Activated naive CD4-positive, alpha-beta T cell treated with Interleukin-2 at 50 U/mL for 16 hours (primary cell): ENCODE measurements around the gene ZNF112.
"Not testable (repeated sequence)": the region's sequence is repeated elsewhere in the genome, so short reads cannot be mapped to it uniquely, and the experiment has no call there.

Experiments
- DNase-seq: peaks from one replicate; pipeline ENCODE4 v3.0.0-alpha.2; 2020

ZNF112 gene

DNA sequence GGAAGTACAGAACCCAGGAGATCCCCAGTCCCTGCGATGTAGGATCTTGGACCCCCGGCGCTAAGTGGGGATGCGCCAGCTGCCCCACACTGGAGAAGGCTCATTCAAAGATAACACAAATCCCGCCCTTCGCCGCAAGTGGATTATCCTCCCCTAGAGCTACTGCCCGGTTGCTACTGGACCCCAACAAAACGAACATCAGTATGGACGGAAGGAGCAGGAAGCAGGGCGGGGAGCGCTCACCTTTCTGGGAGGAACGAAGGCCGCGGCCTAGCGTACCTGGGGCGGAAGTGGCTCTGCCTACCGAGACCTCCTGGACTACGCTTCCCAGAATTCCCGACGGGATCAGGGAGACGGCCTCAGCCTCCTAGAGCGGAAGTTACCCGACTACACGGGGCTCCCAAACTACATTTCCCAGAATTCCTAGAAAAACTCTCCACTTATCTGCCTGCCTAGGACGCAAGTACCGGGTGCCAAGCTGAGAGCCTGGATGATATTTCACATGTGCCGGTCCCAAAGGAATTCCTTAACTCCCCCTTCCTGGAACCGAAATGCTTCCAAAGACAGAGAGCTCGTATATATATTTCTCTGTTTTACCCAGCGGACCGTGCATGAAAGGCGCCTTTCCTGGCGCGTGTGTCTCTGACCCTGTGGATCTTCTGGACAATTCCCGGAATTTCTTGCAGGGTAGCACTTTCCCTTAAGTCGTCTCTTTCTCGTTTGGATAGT lies at the start of gene ZNF112:
ZNF112 (minus strand) TSS at position 298 of the 729 bp plus-strand sequence. CDS start 16,141 bp downstream, outside the sequence.
- DNase-seq = no peak

DNA sequence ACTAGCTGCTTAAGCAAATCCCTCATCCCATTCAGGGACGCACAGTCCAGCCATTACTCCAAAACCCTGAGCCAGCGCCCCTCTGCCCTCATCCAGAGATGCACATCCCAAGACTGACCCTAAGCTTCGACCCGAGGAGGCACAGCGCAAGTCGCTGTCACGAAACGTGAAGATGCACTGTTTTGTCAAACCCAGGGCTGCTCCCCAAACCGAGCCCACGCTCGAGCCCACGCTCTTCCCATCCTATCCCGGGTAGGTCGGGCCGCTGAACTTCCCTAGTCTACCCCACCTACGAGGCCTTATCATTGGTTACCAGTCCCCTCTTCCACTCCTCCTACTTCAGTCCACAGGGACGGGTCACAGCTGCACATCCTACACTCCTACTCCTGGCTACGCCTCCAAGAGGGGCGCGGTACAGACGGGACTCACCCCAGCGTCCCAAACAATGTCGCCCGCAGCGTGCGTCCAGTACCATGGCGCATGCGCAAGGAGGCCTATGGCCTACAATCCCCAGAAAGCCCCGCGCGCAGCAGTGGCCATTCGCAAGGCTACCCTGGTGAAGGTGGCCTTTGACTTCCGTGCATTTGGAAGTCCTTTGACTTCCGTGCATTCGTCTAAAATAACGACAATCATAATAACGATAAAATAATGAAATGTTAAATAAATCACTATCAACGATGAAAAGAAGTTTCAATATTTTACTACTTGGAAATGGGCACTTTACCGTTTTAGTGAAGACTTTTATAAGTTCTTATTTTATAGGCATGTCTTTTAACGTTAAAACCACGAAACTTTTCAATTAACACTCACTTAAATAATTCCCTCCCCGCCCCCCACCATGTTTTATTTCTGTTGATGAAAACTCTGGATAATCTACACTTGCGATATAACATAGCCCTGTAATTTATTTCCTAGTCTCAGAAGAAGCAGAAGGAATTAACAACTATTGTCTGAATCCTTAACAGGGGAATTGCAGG lies 44.9 kb upstream of the ZNF112 start, which contains the start of gene ZNF285:
ZNF285 (minus strand) TSS at position 470 of the 977 bp plus-strand sequence. CDS start 4,395 bp downstream, outside the sequence.
- DNase-seq = peak; percentile 65

DNA sequence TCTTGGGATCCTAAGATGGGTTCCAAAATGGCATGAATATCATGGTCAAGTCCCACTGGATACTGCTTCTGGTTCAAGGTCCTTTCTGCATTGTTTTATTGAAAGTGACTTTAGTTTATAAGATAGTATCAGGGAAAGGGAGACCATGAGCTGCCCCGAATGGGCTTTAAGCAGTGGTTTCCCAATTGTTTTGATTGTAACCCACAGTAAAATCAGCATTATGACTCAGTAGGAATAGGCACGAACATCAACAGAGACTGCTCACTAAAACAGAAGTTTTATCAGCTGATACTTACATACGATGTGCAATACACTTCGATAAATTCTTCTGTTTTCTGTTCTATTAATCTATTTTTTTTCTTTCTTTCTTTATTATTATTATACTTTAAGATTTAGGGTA lies 32.8 kb upstream of the ZNF112 start:
- not testable (repeated sequence) for DNase-seq

DNA sequence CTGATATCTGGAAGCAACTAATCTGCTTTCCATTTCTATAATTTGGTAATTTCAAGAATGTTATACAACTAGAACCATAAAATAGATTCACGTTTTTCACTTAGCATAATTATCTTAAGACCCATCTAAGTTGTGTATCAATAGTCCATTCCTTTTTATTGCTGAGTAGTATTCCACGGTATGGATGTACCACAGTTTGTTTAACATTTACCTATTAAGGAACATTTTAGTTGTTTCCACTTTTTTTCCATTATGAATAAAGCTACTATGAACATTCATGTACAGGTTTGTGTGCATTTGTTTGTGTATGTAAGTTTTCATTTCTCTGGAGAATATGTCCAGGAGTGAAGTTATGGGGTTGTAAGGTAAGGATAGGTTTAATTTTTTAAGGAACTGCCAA lies 18.3 kb upstream of the ZNF112 start:
- no peak for DNase-seq

DNA sequence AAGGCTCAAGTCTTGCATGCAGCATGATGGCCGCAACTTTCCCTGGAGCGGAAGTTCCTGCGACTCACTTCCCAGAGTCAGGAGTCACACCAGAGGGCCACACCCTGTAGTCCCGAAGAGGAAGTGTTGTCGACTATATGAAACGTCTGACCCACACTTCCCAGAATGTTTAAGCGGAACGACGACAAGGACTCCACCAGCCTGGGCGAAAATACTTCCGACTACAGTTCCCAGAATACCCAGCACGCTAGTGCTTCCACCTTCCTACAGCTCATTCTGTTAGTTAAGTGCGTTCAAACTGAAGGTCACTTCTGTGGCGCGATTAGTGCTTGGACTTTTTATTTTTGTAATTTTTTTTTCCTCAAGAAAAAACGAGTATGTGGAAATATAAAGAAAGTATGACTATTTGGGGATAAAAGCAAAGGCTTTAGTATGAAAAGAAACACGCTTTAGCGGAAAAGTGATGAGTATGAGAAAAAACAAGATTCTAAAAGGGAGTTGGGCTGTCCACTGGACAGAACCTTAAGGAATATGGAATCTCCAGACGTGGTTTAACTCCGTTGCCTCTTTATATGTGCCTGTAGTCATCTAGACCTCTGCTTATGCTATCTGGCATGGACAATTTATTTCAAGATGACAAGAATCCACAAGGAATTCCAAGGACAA lies 15.5 kb upstream of the ZNF112 start:
- DNase-seq = no peak

DNA sequence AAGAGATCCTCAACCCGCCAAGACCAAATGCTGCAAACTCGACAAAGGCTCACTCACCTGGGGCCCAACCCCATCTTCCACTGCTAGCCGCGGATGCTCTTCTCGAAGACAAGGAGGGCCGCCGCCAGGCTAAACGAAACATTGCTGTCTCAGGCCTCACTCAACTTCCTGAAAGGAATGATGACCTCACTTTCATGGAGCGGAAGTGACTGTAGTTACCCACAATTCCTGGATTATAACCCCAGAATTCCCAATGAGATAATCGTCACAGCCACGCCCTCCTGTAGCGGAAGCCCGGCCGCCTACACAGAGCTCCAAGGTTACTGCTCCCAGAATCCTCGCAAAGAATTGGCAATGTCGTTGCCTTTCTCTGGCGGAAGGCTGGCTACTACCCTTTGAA lies 10.5 kb upstream of the ZNF112 start:
- DNase-seq = no peak

DNA sequence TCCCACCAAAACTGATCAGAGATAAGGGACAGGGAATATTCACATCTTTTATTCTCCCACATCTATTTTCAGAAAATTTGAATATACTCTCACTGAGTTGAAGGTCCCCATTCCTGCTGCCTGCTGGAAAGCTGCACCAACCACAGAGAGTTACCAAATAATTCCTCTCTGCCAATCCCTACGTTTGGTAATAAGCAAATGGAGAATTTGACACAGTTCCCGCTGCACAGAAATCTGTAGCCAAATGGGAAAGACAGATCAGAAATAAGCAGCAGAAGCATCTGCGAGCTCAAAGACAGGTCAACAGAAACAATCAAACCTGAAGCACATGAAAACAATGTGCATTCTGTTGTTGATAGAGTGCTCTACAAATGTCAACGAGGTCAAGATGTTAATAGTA lies 9.9 kb downstream of the ZNF112 start:
- DNase-seq = no peak

DNA sequence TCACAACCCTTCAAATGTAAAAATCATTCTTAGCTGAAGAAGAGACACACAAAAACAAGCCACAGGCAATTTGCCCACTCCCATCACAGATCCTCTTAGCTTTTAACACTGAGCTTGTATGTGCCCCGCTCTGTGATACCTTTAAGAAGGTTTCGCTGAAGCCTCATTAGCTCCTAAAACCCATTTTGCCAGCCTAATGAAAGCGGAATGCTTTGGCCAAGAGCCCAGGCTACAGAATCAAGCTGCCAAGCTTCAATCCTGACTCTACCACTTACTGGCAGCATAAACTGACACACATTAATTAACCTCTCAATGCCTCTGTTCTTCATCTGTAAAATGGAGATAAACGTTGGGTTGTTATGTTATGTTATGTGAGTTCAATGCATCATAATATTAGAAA lies 10.5 kb downstream of the ZNF112 start:
- no peak for DNase-seq

DNA sequence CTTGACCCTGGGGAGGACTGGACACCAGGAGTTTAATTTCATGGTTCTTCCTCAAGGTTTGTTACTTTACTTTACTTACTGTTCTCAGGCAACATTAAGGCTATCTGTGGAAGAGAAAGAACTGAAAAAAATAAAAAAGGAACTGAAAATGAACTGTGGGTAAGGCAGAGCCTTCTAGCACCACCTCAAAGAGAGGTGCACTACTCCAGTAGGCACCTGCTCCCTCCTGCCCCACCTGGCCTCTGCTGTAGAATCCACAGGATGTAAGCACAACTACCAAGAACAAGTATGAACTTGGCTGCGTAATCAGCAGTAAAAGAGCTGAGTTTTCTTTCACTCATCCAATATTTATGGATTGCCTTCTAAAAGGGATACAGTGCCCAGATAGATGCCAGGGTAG lies 12.2 kb downstream of the ZNF112 start:
- no peak for DNase-seq

DNA sequence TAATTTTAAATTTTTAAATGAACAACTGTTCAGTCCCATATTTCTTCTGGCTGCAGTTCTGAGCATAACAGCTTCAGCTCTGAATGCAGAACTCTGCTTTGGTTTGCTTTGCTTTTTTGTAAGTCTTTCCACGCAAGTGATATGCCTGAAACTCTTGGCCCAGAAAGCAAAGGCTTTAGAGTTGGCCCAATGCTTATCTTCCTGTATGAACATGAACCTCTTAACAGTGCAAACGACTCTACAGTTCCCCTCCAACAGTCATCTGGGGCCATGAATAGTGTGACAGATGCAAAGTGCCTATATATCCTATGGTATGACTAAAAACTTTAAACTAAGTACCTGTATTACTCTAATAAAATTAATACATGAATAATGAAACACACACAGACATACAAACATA lies 14.7 kb downstream of the ZNF112 start:
- no peak for DNase-seq

DNA sequence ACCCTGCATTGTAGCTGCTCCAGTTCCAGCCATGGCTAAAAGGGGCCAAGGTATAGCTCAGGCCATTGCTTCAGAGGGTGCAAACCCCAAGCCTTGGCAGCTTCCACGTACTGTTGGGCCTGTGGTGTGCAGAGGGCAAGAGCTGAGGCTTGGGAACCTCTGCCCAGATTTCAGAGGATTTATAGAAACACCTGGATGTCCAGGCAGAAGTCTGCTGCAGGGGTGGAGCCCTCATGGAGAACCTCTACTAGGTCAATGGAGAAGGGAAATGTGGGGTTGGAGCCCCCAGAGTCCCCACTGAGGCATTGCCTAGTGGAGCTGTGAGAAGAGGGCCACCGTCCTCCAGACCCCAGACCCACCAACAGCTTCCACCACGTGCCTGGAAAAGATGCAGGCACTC lies 21.8 kb downstream of the ZNF112 start:
- not testable (repeated sequence) for DNase-seq

DNA sequence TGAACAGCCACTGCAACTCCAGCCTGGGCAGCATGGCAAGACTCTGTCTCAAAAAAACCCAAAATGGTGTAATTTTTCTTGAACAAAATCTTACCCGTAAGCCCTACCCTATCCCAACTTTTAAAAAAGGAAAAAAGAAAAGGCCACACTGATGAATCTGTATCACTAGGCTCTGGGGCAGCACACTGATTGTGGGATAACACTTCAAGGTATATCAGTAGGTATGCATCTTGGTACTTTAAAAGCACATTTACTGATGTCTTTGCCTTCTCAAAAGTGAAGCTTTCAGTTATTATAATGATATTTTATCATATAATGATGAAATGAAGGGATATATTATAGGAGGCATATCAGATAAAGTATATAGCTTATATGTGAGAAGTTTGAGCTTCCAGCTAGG lies 24.3 kb downstream of the ZNF112 start:
- DNase-seq = no peak

DNA sequence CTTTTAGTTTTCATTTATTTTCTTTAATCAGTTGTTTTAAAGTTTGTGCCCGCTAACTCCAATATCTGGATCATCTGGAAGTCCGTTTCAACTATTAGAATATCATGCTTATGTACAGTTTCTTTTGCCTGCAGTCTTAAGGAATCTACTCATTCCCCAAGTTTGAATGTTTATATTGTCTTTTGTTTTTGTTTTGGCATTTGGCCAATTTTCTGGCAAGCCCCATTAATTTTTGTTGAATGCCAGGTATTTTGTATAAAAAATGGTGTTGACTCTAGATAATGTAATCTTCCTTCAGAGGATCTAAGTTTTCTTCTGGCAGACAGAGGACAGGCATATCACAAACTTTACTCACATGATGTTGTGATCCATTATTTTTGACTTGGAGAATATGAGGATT lies 40.6 kb downstream of the ZNF112 start:
- no peak for DNase-seq

DNA sequence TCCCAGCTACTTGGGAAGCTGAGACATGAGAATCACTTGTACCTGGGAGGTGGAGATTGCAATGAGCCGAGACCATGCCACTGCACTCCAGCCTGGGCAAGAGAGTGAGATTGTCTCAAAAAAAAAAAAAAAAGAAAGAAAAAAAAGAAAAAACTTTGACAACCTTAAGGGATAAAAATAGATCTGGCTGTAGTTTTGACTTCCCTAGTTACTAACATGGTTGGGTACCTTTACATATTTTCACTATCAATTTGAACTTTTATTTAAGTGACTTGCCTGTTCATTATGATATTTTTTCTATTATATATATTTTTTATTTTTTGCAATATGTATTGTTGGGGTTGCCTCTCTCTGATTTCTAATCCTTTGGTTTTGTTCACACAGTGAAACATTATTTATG lies 43.2 kb downstream of the ZNF112 start:
- DNase-seq = no peak

DNA sequence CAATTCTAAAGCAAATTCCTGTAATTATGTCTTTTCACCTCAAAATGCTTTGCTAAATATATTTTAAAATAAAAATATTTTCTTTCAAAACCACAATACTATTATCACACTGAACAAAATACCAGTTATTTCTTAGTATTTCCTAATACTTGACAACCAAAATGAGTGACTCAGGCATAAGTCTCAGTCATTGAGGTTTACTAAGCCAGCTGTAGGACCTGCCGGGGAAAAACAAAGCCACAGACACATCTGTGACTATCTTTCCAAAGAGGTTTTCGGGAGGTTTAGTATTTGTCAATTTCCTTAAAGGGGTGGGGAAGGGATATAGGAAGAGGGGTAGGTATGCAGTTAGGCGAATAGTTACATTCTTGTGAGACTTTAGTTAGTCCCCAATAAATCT lies 48.5 kb downstream of the ZNF112 start:
- DNase-seq = no peak

DNA sequence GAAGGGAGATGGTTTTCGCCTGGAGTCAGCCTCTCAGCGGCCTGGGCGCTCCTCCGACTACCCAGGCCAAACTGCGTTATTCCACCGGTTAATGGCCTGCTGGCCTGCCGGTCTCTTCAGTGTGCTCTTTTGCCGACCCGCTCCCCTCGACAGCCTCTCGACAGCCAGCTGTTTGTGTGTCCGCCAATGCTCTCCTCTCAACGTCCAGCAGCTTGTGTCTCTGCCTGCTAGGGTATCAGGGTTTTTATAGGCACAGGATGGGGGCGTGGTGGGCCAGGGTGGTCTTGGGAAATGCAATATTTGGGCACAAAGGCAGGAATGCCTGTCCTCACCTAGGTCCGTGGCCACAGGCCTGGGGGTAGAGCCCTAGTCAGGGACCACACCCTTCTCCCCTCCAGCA lies 50.2 kb downstream of the ZNF112 start:
- DNase-seq = no peak

DNA sequence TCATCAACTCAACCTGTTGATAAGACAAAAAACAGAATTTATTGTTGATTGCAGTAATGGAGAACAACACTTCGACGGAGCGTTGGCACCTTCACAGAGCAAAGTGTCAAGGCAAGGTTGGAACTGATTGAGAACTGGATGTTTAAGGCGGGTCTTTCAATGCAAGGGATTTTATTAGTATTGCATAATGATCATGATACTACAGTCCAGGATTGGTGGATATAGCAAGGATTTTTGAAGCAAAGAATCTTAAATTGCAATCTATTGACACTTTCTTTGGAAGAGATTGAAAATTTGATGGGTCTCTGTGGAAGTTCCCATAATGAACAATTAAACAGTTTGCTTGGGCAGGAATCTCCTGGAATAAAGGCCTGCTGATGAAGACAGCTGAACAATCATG lies 51.0 kb downstream of the ZNF112 start:
- no peak for DNase-seq

DNA sequence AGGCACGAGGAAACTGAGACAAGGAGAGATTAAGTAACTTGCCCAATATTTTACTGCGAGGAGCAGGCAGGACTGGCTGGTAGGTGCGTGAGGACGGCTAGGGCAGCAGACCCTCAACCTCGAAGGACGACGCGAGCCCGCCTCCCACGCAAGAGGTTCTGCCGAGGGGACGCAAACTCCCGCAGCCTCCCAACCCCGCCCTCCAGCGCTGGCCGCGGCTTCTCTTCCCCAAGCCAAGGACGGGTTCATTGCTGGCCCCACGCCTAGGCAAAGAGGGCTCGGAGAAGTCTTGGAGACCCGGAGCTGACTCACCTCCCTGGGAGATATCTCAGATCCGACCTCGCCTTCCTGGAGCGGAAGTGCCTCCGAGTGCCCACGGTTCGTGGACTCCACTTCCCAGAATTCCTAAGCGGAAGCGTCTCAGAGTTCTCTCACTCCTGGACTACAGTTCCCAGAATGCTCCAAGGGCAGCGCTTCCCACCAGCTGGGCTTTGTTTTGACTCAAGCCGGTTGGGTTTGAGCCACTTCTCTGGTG lies 51.8 kb downstream of the ZNF112 start, which contains the start of gene ZNF235:
ZNF235 (minus strand) TSS at position 367 of the 535 bp plus-strand sequence. CDS start 1,621 bp downstream, outside the sequence.
- DNase-seq = peak; percentile 78

DNA sequence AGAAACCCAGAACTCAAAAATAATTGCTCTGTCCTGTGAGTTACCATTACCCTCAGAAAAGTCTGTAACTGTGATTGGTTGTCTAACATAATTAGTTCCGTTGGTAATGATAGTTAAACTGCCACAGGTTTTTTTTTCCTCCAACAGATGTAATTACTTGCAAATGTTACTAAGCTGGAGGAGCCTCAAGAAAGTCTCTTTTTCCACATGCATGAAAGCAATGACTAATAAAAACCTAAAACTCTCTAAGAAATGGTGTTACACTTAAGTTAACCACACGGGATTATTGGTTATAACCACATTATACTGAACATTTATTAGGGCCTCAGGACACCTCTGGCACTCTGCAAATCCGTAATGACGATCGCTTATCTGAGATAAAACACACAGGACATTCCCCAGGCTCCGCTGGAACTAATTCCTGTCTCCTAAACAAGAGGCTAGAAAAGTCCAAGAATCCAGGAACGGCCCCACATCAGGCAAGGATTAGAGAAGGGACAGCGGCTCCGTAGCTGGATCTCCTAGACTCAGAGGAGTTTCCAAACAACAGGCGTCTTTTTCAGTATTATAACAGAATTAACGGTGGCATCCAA lies 52.4 kb downstream of the ZNF112 start:
- DNase-seq = peak; percentile 1

DNA sequence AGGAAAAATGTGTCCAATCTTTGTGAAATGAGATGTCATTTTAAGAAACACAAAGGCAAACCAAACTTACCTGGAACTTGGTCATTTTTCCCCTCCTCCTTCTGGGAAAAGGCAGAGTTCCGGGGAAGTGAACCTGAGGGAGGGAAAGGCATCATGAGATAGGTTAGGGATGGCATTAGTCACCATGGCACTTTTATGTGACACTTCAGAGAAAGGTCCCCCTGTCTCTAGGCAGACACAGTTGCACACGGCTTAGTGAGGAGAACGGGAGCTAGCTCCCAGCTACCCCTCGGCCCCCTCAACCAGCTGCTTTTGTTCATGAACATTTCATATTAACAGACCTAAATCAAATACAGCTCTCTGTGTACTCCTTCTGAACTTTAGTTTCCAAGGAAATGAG lies 53.2 kb downstream of the ZNF112 start:
- DNase-seq = no peak

DNA sequence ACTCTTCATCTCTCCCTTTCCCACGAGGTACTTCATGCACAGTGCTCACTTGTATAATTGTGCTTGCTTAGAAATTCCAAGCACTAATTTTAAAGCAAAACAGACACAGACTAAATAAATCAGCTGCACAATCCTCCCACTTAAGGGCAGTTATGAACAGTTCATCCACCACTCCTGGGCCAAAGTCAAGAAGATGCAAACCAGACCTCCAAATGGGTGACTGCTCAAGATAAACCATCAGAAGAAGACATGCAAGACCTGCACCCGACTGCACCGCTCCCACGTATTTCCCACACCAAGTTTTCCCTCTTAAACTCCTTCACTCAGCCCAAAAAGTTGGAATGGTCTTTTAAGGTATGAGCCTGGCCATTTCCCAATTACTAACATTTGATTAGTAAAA lies 71.5 kb downstream of the ZNF112 start:
- DNase-seq = no peak

DNA sequence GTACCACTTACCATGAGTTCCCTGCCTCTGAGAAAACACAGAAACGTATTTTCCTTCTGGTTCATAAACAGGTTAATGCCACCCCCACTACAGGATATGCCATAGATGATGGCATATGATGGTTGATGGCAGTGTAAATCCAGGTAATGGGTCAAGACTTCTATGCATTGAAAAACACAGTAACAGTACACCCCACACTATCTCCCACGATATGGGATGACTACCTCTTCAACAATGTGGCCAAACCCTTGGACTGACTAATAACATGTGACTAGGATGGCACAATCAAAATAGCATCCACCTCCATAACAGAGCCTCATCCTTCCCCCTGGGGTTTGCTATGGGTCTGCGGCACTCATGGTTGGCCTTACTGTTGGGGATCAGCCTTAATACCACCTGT lies 73.6 kb downstream of the ZNF112 start:
- no peak for DNase-seq

DNA sequence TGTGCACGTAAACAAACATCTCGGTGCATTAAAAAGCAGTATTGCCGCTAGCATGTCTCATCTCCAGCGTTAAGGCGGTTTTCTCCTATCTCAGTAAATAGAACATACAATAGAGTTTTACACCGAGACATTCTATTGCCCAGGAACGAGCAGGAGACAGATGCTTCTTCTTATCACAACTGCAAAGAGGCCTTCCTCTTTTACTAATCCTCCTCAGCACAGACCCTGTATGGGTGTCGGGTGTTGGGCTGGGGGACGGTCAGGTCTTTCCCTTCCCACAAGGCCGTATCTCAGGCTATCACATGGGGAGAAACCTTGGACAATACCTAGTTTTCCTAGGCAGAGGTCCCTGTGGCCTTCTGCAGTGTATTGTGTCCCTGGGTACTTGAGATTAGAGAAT lies 75.6 kb downstream of the ZNF112 start:
- DNase-seq = no peak
